H1 (cell line): ENCODE data around the gene KLHDC10. TPM values are rescaled to one million over a fixed set of nuclear protein-coding genes. Genes with fewer than 3 reads are reported as not detected.

Experiments used
- ATF2 ChIP-seq: IDR thresholded peaks from 2 replicates; pipeline ENCODE4 v1.6.1; 2012; ENCODE audit warnings: low read length, inconsistent platforms
- ATF3 ChIP-seq: IDR thresholded peaks from 2 replicates; pipeline ENCODE4 v1.6.1; 2011; ENCODE audit warnings: low read depth, mild to moderate bottlenecking, low read length; ENCODE audit not compliant: insufficient read depth
- CHD7 ChIP-seq: fragments of 300-600 bp; sonication (generic); IDR thresholded peaks from 2 replicates; pipeline ENCODE4 v1.7.1; 2012; ENCODE audit warnings: low read length, moderate library complexity, mild to moderate bottlenecking, inconsistent platforms; ENCODE audit not compliant: insufficient replicate concordance
- JUN ChIP-seq: IDR thresholded peaks from 2 replicates; pipeline ENCODE4 v1.6.1; 2011; ENCODE audit warnings: low read depth, mild to moderate bottlenecking, improper control_type of control experiment, low read length
- MAFK ChIP-seq: IDR thresholded peaks from 2 replicates; pipeline ENCODE4 v1.6.1; 2012; ENCODE audit warnings: low read depth, mild to moderate bottlenecking, improper control_type of control experiment, low read length
- POLR2A ChIP-seq, 2 experiments: IDR thresholded peaks; 1 replicate in 1 of 2; 2 replicates in 1 of 2; pipeline ENCODE4 v1.6.1; 2011; ENCODE audit warnings: low read depth in 2 of 2, low read length in 2 of 2, mild to moderate bottlenecking in 2 of 2; ENCODE audit errors: control extremely low read depth in 1 of 2
- TAF1 ChIP-seq: IDR thresholded peaks from 2 replicates; pipeline ENCODE4 v1.6.1; 2011; ENCODE audit warnings: mild to moderate bottlenecking, low read depth, low read length
- TCF12 ChIP-seq: IDR thresholded peaks from 2 replicates; pipeline ENCODE4 v1.6.1; 2011; ENCODE audit warnings: low read depth, mild to moderate bottlenecking, low read length
- YY1 ChIP-seq: IDR thresholded peaks from 2 replicates; pipeline ENCODE4 v1.6.1; 2011; ENCODE audit warnings: low read depth, mild to moderate bottlenecking, low read length
- polyA plus RNA-seq, 7 experiments: library from polyadenylated mRNA; depleted of rRNA in 3 of 7; stranded (reverse) in 5 of 7; unstranded in 2 of 7; fragments of >200 nt in 5 of 7; fragments of 200-250 nt in 2 of 7; gene quantifications; 1 replicate in 5 of 7; 2 replicates in 1 of 7; 4 replicates in 1 of 7; pipeline versions ENCODE4 v1.2.1 to v1.2.3, GENCODE V29; 2011 to 2013; ENCODE audit warnings: missing spikeins in 2 of 7, mixed read lengths in 2 of 7
- total RNA-seq: library from RNA; stranded (reverse); fragmentation: NEBNext Ultra II Directional; extraction: Animal tissue kit (Norgen Biotek cat#: 25700); gene quantifications from 2 replicates; pipeline ENCODE4 v1.2.1, GENCODE V29; 2021

The KLHDC10 gene
- total and polyA plus RNA-seq, 2 of the 8 experiments (the other 6 are each of a cell fraction or from before 2014, with no cell fraction given), result 6.6 to 14.5 TPM

GRCh38 chr7:130180571-130181262 is 110.4 kb downstream of the KLHDC10 start (continued):
- no peak for TF ChIP-seq CHD7
- no peak for TF ChIP-seq MAFK
- no peak for TF ChIP-seq POLR2A (IDR thresholded peaks at IDR 0.05; ENCODE audit: control extremely low read depth in 1 of 2, low read depth in 2 of 2, low read length in 2 of 2)
- no peak for TF ChIP-seq ATF3
- no peak for TF ChIP-seq TCF12
- TF ChIP-seq YY1, result no peak
- no peak for TF ChIP-seq JUN
- TF ChIP-seq TAF1, result no peak
- TF ChIP-seq ATF2, result no peak
